ENCODE results near the gene FOXO1. TPM values are rescaled to one million over a fixed set of nuclear protein-coding genes. Genes with fewer than 3 reads are reported as not detected.
"Not testable (repeated sequence)": the region's sequence is repeated elsewhere in the genome, so short reads cannot be mapped to it uniquely, and the experiment has no call there.

Gene FOXO1
- polyA plus RNA-seq, 4 donors, result 15.4 to 17.7 (median 17.1) TPM

DNA sequence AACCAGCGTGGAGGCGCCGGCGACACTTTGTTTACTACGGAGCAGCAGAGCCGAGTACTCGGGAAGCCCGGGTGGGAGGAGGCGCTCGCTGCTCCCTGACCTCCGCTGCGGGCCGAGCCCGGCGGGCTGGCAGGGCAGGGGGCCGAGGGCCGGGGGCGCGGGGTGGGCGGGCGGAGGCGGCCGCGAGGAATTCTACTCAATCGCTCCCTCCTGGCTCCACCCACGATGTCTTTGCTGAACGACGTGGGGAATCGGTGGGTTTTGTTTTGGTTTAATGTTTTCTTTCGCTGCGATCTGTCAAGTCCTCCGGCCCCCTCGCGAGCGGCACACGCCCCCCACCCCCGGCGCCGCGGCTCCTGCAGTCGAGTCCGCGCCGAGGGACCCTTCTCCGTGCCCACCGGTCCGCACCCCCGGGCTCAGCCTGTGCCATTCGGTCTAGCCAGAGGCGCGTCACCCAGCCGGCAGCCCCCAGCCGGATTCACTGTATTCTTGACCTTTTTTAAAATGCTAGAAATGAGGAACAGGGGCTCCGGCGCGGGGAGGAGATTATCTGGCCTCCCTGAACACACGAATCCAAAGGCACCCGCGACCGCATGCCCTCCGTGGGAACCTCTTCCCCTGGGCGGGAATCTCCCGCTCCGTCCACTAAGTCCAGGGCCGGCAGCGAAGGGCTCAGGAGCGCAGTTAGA lies 636 bp upstream of the FOXO1 start:
- DNase-seq (ENCODE audit: low read depth in 4 of 4, low spot score in 3 of 4), result no peak

DNA sequence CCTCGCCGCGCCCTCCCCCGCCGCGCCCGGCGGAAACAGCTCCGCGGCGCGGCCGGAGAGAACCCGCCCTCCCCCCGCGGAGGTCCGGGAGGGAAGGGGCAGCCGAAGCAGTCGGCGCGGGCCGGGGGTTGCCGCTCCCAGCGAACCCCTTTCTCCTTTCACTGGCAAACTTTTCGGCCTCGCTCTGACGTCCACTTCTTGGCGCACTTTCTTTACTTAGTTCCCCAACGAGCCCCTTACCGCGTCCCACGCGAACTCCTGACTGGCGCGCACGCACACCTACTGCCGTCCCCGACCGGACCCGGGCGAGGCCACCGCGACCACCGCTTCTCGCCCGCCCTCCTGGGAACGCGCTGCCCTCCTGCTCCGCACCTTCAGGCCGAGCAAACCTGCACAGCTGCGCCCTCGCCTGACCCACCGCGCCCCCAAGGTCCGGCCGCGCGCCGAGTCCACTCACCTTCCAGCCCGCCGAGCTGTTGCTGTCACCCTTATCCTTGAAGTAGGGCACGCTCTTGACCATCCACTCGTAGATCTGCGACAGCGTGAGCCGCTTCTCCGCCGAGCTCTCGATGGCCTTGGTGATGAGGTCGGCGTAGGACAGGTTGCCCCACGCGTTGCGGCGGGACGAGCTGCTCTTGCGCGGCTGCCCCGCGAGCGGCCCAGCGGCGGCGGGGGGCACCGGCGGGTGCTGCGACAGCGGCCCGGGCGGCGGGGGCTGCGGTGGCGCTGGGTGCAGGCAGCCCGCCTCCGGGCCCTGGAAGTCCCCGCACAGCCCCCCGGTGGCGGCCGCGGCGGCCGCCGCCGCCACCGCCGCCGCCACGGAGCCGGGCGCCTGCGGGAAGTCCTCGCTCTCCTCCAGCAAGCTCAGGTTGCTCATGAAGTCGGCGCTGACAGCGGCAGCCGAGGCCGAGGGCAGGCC lies 1.1 kb downstream of the FOXO1 start:
- peak in 1 of 4 donors; percentile 30 for DNase-seq (ENCODE audit: low read depth in 4 of 4, low spot score in 3 of 4)

DNA sequence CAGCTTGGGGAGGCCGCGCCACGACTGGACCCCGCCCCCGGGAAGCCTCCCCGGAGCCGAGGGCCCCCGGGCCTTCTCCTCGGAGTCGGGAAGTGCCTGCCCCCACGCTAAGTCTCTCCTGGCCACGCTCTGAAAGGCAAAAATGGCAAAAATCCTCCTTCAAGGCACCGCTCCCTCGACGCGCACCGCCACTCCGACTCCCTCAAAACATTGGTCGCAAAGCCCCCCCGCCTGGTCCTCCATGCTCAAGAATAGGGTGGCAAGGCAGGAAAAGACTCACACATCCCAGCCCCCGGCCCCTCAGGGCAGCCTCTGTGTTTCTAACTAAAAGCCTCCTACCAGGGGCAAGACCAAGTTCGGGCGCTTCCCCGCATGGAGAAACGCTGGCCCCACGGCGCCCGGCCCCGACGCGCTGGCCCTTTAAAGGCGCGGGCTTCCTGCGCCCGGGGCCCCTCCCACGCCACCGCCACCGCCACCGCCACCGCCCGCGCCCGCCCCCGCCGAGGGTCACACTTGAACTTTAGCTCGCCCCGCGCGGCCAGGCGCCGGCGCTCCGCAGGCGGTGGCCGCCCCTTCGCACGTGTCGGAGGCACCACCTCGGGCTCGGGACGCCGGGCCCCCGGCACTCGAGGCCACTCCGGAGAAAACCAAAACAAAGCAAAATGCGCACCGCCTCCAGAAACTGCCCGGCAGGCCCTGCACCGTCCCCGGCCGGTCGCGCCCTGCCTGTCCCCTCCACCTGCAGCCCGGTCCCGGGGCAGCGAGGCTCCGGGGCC lies 1.9 kb downstream of the FOXO1 start:
- DNase-seq (ENCODE audit: low read depth in 4 of 4, low spot score in 3 of 4), result no peak

DNA sequence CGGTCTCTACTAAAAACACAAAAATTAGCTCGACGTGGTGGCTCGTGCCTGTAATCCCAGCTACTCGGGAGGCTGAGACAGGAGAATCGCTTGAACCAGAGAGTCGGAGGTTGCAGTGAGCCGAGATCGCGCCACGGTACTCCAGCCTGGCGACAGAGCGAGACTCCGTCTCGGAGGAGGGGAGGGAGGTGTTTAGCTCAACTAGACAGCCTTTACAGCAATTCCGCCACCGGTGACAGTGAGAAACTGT lies 2.4 kb downstream of the FOXO1 start:
- DNase-seq (ENCODE audit: low read depth in 4 of 4, low spot score in 3 of 4), result not testable (repeated sequence)

DNA sequence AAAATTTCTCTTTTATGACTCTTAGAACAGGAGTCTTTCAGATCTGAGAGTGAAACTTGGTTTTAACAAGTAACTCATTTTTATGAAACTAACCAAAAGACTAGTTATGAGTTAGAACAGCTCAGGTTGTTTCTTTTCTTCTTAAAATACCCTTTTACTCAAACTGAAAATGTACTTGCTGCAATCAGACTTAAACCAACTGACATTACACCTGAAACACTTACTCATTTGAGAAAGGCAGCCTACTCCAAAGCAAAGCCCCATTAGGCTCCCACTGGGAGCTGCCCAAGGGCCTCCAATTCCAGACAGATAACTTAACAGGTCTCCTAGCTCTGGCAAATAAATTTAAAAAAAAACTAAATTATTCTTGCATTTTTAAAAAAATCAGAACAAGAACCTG lies 3.6 kb downstream of the FOXO1 start:
- no peak for DNase-seq (ENCODE audit: low read depth in 4 of 4, low spot score in 3 of 4)

DNA sequence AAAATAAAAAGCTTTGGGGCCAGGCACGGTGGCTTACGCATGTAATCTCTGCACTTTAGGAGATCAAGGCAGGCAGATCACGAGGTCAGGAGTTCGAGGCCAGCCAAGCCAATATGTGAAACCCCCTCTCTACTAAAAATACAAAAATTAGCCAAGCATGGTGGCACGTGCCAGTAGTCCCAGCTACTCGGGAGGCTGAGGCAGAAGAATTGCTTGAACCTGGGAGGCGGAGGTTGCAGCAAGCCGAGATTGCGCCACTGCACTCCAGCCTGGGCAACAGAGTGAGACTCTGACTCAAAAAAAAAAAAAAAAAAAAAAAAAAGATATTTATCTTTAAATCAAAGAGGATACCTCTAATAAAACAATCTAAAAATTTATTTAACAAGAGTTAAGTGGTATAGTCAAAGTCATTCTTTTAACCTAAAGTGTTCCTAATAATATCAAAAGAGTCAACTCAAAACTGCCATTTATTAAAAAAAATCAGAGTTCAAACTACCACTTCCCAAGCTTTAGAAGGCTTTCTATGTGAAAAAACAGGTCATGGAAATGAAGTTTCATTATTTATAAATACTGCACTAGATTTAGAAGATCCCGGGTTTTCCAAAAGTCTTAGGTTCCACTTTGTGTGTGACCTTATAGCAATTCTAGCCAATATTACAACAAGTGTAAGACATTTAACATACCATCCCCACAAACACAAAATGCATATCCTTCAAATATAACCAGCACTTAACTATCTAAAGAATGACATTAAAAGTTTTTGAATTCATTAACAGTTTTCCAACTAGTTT lies 4.4 kb downstream of the FOXO1 start:
- no peak for DNase-seq (ENCODE audit: low read depth in 4 of 4, low spot score in 3 of 4)

DNA sequence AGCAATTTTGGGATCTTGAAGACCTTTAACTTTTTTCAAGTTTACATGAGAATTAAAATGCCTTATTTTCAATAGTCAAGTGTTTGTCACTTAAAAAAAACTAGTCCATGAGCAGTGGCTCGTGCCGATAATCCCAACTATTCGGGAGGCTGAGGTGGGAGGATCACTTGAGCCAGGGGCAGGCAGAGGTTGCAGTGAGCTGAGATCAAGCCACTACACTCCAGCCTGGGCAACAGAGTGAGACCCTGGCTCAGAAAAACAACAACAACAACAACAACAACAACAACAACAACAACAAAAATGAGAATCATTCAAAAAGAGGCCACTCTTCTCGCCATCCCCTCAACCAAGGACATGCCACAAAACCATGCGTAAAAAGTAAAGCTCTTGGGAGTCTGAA lies 5.7 kb downstream of the FOXO1 start:
- DNase-seq (ENCODE audit: low read depth in 4 of 4, low spot score in 3 of 4), result no peak

DNA sequence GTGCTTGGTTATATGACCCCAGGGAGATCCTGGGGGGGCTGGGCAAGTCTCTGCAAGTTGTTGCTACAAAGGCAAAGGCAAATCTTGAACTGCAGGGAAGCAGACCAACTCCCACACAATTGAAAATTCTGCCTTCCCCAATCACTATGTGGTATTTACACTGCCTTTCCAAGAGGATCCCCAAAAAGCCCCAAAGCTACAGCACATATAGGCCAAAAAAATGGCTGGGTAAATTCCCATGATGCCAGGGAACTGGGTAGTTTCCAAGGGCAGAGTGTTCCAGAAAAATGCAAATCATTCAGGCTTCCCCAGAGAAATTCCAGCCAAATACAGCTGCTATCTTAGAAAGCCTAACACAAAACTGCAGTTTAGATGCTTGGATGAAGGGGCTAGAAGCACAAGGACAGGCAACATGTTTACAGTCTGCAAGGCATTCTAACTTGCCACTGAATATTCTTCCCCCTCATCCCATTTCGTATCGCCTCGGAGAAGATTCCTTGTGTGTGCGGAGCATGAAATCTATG lies 6.2 kb downstream of the FOXO1 start:
- DNase-seq (ENCODE audit: low read depth in 4 of 4, low spot score in 3 of 4), result no peak

DNA sequence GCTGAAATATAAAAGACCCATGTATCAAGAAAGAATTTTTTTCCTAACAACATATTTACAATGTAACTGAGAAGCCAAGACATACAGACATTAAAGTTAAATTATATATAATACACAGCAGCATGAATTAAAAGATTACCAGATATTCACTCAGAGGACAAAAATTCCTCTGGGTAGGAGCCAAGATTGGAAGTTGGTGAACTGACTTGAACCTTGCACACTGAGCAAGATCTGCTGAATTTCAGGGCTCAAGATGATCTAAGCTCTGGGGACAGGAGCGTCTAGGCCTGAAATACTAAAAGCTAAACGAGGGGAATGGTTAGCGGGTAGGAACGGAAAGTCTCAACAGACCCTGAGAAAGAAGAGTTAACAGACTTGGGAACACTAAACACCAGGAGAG lies 8.5 kb downstream of the FOXO1 start:
- DNase-seq (ENCODE audit: low read depth in 4 of 4, low spot score in 3 of 4), result no peak

DNA sequence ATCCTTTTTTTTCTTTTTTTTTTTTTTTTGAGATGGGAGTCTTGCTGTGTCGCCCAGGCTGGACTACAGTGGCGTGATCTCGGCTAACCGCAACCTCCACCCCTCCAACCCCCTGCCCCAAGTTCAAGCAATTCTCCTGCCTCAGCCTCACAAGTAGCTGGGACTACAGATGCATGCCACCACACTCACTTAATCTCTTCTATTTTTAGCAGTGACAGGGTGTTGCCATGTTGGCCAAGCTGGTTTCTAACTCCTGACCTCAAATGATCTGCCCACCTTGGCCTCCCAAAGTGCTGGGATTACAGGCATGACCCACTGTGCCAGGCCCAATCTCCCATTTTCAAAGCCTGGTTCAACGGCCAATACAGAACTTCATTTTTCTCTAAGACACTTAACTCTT lies 9.1 kb downstream of the FOXO1 start:
- DNase-seq (ENCODE audit: low read depth in 4 of 4, low spot score in 3 of 4), result no peak

DNA sequence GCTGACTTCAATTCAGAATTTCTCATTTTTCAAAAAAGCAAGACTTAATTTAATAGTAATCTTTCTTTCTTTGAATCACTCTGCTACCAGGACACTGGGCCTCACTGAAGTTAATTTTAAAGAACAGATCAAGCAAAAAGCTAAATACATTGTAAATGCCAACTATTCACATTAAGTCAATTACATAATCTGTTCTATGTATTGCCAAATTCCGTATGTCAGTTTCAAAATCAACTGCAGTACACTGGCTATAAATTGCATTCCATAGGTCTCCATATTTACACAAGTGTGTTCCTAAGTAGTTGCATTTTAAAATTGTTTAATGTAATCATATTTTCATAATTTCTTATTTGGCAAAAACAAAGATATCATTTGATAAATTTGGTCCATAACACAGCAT lies 10.1 kb downstream of the FOXO1 start:
- DNase-seq (ENCODE audit: low read depth in 4 of 4, low spot score in 3 of 4), result no peak

DNA sequence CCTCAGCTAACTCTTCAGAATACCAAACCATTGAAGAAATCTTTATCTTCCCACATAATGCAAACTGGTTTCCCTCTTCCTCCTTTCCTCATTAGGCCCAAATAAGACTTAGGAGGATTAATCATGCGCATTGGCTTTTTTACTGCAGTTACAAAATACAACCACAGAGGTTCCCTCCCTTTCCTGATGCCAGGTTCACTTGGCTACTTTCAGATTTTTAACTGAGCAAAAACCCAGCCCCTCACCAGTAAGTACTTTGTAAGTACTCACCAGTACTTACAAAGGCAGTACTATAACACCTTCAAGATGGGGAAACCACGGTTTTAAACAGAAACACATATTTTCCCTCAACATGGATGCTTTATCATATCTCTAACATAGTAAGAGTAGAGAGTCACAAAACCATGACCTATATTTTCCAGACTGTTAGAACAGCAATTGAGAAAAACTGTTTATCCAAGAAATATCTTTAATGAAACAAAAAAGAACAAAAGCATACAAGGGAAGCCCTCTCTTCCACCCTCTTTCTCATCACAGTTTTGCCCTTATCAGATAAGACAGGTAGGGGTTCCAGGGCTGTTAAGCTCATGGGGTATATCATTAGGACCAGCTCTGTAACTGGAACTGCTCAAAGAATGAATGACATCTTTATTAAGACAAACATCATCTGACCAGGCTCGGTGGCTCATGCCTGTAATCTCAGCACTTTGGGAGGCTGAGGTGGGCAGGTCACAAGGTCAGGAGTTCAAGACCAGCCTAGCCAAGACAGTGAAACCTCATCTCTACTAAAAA lies 12.7 kb downstream of the FOXO1 start:
- DNase-seq (ENCODE audit: low read depth in 4 of 4, low spot score in 3 of 4), result no peak

DNA sequence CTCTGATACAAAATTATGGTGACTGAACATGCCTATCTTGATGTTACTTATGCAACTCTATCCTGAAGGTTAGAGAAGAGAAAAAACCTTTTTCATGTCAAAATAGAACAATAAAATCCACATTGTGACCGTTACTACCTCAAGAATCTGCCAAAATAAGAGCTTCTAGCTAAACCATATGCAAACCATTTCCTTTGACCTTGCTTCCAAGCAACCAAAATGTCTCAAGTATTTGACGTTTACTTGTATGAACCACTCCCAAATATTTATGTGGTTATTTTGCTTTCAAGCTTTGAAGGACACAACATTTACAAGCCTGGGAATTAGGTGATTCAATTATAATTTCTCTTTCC lies 13.9 kb downstream of the FOXO1 start:
- DNase-seq (ENCODE audit: low read depth in 4 of 4, low spot score in 3 of 4), result no peak

DNA sequence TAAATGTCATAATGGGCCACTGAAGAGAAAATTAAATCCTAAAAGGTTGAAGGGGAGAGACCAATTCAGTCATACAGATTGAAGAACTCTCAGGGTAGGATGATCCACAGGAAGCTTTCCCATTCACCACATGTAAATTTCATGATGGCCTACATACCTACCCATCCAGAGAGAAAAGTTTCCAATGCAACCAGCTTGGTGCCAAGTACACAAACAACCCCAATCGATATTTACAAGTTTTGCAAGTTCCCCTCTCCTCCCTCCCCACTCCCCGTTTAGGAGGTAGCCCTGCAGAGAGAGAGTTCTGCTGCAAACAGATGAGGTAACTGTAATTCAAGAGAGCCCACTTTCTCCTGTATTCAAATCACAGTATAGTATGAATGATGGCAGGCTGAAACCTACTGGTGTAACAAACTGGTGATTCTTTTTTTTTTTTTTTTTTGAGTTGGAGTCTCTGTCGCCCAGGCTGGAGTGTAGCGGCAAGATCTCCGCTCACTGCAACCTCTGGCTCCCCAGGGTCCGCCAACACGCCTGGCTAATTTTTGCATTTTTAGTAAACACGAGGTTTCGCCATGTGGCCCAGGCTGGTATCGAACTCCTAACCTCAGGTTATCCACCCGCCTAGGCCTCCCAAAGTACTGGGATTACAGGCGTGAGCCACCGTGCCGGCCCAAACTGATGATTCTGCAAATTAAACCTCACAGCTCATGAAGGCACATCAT lies 14.4 kb downstream of the FOXO1 start:
- no peak for DNase-seq (ENCODE audit: low read depth in 4 of 4, low spot score in 3 of 4)

DNA sequence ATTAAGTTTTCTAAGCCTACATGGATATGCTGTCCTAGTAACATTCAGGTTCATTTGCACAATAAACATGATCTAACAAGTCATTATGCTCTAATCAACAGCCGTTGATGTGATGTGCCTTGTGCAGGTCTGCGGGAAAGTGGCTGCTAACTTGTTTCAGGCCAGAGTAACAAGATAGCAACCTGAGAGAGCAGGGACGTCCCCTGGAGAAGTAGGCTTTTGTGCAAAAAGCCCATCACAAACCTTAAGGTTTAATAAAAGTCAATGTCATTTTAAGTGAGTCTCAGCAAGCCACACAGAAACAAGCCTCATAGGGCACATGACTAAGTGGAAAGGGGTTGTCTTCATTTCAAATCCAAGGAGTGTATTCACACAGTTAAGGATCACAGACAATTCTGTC lies 17.6 kb downstream of the FOXO1 start:
- no peak for DNase-seq (ENCODE audit: low read depth in 4 of 4, low spot score in 3 of 4)

DNA sequence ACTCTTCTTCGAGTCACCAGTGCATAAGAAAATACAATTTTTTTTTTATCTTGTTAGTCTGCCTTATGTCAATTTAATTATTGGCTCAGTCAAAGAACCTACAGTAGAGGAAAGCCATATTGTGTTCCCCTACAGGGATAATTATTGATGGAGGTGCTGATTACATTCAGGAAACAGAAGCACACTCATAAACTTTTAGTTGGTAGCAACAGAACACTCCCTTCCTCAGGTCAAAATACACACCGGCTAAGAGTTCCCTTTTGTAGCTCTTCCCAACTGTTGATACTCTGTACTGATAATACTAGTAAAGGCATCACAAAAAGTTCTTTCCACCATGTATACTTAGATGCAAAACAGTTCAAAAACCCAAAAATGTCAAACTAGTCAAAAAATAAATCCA lies 18.4 kb downstream of the FOXO1 start:
- DNase-seq (ENCODE audit: low read depth in 4 of 4, low spot score in 3 of 4), result no peak

DNA sequence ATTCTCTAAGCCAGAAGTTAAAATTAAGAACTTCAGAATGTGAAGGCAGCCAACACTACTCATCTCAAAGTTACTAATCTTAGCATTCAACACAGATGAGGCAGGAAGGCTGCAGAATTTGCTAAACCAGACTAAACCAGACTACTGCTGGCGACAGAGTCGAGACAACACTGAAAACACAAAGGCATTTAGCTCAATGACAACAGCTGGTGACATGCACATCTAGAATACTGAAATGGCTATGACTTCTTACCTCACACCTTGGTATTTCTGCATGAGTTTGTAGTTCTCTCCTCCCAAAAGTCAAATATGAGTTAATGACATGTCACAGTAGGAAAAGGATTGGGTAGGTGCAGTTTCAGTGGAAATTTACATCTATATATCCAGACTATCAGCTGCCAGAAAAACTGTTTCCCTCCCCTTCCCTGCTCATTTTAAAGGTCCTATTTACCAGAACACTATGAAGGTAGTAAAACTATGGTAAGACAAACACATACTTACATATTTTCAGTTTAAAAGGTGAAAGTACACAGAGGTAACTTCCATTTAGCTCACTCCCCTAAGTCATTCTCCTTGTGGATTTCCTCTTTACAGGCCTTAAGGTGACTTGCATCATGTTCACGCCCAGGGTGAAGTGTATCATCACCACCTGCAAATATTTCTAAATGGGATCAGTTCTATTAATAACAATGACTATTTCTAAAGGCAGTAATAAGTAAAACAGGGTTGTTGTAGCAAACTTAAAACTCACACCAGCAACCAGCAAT lies 21.4 kb downstream of the FOXO1 start:
- DNase-seq (ENCODE audit: low read depth in 4 of 4, low spot score in 3 of 4), result no peak

DNA sequence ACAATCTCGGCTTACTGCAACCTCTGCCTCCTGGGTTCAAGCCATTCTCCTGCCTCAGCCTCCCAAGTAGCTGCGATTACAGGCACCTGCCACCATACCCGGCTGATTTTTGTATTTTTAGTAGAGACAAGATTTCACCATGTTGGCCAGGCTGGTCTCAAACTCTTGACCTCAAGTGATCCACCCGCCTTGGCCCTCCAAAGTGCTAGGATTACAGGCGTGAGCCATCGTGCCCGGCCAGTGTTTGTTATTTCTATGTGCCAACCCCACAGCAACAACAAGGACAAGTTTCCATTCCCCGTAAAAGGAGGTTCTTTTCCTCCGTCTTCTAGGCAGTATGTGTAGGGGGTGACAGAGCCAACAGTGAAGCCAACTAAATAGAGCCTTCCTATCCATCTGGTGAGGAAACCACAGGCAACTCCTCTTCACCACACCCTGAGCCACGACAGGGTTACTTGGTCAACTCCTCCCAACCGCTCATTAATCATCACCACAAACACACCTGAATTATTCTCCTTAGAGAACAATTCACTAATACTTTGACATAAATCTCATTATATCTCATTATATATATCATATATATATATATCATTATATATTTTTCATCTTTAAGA lies 25.5 kb downstream of the FOXO1 start:
- DNase-seq (ENCODE audit: low read depth in 4 of 4, low spot score in 3 of 4), result no peak

Data from right renal pelvis (tissue), 4 donors.